Choroid plexus epithelial cell (primary cell): ENCODE results near the gene SNX30.

Experiments
- DNase-seq: peaks from one replicate; pipeline ENCODE4 v3.0.0-alpha.2; 2010; ENCODE audit warnings: low read depth
- H3K4me3 ChIP-seq: 2 replicates; pipeline ENCODE4 v1.5.1; 2011; ENCODE audit warnings: low read depth, mild to moderate bottlenecking, control low read depth, low read length, moderate library complexity
- TF ChIP-seq, protein P1 (sequence below): conservative IDR thresholded peaks from 2 replicates; pipeline ENCODE4 v1.5.1; 2011; ENCODE audit warnings: low read depth, mild to moderate bottlenecking, control low read depth, inconsistent platforms, low read length, moderate library complexity

SNX30 gene

GRCh38 chr9:112784020-112784785 is 33.6 kb downstream of the SNX30 start:
- H3K4me3 ChIP-seq: no peak overlapping the region
- peak; percentile 45 for DNase-seq
- TF ChIP-seq, protein P1, sequence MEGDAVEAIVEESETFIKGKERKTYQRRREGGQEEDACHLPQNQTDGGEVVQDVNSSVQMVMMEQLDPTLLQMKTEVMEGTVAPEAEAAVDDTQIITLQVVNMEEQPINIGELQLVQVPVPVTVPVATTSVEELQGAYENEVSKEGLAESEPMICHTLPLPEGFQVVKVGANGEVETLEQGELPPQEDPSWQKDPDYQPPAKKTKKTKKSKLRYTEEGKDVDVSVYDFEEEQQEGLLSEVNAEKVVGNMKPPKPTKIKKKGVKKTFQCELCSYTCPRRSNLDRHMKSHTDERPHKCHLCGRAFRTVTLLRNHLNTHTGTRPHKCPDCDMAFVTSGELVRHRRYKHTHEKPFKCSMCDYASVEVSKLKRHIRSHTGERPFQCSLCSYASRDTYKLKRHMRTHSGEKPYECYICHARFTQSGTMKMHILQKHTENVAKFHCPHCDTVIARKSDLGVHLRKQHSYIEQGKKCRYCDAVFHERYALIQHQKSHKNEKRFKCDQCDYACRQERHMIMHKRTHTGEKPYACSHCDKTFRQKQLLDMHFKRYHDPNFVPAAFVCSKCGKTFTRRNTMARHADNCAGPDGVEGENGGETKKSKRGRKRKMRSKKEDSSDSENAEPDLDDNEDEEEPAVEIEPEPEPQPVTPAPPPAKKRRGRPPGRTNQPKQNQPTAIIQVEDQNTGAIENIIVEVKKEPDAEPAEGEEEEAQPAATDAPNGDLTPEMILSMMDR: no peak

- TF ChIP-seq, protein P1: no peak
- DNase-seq: no peak
- H3K4me3 ChIP-seq: no peak overlapping the region
Observed at GRCh38 chr9:112785986-112786385, 35.4 kb downstream of the SNX30 start.

DNA sequence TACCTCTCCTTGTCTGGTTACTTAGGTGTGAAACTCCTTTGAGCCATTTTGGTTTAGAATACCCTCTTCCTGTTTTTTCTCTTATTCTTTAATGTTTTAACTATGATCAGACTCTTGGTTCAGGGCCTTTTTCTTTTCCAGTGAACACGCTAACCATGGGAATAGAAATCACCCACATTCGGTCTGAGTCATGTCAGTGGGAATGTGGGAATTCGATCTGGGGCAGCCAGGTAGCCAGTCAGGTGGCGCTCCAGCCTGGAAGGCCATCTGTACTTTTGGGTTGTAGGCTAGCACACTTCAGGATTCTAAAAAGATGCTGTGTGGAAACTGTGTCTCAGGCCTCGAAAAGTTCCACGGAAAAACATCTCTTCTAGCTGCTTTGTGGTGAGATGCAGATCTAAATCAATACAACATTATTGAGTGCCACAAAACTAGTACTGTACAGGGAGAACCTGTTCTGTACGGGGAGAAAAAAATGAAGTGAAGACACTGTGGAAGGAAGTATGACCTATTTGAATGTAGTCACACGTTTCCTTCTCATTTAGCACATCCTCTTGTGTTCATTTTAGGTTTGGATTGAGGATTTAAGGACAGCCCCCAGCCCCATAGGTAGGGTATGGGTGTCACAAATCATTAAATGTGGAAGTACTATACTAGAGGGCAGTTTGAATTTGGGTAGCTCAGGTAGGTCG is 36.4 kb downstream of the SNX30 start:
- TF ChIP-seq, protein P1: no peak
- H3K4me3 ChIP-seq: no peak overlapping the region
- no peak for DNase-seq

DNA sequence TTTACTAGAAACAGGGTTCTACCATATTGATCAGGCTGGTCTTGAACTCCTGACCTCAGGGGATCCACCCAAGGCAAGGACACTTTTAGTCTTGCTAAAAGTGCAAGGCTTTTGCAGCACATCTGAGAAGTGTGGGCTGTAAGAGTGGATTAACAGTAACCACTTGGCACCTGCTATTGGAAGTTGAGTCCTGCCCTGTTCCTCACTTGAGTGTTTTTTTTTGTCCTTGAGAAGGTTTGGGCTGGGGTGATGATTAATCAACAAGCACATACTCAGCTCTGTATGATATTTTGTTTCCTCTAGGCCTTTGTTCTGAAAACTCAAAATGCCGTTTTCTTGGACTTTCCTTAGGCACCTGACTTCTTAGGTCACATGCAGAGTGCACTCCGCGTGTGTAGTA is 37.4 kb downstream of the SNX30 start:
- TF ChIP-seq, protein P1: no peak
- DNase-seq: no peak
- no peak overlapping the region for H3K4me3 ChIP-seq

DNA sequence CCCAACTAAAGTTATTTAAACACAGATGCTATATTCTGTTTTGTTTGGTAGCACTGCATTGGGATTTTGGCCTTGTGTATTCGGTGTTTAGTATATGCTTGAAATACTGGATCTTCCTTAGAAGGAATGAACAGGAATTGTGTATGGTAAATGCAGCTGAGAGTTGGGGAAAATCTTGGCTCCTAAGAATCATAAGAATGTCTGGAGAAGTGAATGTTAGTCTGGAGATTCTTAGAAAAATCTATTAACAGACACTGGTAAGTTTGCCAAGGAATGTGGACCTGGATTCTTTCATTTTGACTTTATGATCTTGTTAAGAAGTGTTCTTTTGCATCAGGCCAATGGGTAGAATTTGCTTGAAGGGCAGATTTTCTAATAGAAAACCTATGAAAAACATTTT is 38.9 kb downstream of the SNX30 start:
- TF ChIP-seq, protein P1: no peak
- DNase-seq: peak; percentile 37
- H3K4me3 ChIP-seq: no peak overlapping the region

DNA sequence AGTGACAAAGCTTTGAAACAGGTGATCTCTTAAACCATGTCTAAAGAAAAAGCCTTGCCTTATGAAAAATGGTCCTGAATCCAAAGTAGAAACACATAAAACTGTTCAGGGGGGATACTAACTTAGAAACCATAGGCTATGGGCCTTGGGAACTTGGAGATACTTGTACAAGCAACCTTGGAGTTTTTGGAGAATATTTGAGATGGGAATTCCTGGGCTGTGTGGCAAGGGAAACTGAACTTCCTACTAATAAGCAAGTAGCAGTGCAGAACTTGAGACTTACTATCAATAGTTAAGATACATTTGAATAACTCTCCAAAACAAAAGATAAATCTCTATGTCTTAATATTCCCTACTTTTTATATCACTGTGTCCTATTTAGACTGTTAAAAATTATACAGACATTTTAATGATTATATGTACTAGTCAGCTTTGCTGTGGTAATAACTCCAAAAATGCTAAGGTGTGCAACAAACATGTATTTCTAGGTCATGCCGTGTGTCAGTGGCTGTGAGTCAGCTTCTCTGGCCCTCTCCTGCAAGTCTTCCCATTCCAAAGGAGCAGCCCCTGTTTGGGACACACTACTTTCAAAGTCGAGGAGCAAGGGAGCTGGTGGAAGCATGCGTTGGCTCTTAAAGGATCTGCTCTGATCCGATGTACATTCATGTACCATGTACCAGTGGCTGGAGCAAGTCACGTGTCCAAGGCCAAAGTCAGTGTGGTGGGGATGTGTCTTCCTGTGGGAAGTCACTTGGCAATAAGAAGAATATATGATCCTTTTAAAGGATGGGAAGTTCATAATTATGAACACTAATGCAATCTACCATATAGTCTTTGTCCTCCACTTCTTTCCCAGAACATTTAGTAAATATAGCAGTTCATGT is 39.6 kb downstream of the SNX30 start:
- TF ChIP-seq, protein P1: no peak
- no peak overlapping the region for H3K4me3 ChIP-seq
- no peak for DNase-seq
